ENCODE measurements around the gene PLCH2. TPM values are rescaled to one million over a fixed set of nuclear protein-coding genes. Genes with fewer than 3 reads are reported as not detected.

The PLCH2 gene
- total RNA-seq, 1 experiment from 2014 or later = not detected

- ChIA-PET CTCF (no interaction called here), POLR2A (ENCODE audit: low non-redundant PET) (no interaction called here)
- Histone ChIP-seq H3K27me3 (replicated peaks; ENCODE audit: insufficient read depth, low read depth, low read length, poor library complexity) (peaks cover 57% of the 10 kb centered on the region), H3K4me3 (ENCODE audit: low read depth, low read length, poor library complexity, severe bottlenecking) (no peak overlapping the region), H3K4me1 (ENCODE audit: insufficient read depth, low read length, poor library complexity, severe bottlenecking) (no peaks in the 10 kb centered on the region), H3K27ac (ENCODE audit: low read depth, low read length, poor library complexity, severe bottlenecking) (no peak overlapping the region), H3K36me3 (ENCODE audit: insufficient read depth, low read length, poor library complexity, severe bottlenecking) (no peaks in the 10 kb centered on the region), H3K9me3 (ENCODE audit: low read depth, low read length, poor library complexity, severe bottlenecking) (no peaks in the 10 kb centered on the region)
- TF ChIP-seq CTCF (conservative IDR thresholded peaks at IDR 0.05; ENCODE audit: low read depth, low read length) = no peak
- TF ChIP-seq EZH2 (IDR thresholded peaks at IDR 0.05; ENCODE audit: borderline replicate concordance, low read depth, low read length, poor library complexity, severe bottlenecking) = no peak
- BruUV-seq (replicated peaks) = no TSS peak
- DNase-seq (ENCODE audit: low spot score) = peak; percentile 29
- intact Hi-C loops (cut with micrococcal nuclease; ENCODE audit: unreplicated experiment) = no loop called here
Measured at GRCh38 chr1:2462819-2463218, 13.3 kb upstream of the PLCH2 start.

- peak; percentile 48 for TF ChIP-seq EZH2 (IDR thresholded peaks at IDR 0.05; ENCODE audit: borderline replicate concordance, low read depth, low read length, poor library complexity, severe bottlenecking)
- no peak for TF ChIP-seq CTCF (conservative IDR thresholded peaks at IDR 0.05; ENCODE audit: low read depth, low read length)
- no peak overlapping the region for H3K4me3 ChIP-seq (ENCODE audit: low read depth, low read length, poor library complexity, severe bottlenecking)
- no peaks in the 10 kb centered on the region for H3K9me3 ChIP-seq (ENCODE audit: low read depth, low read length, poor library complexity, severe bottlenecking)
- intact Hi-C loops (cut with micrococcal nuclease; ENCODE audit: unreplicated experiment) = no loop called here
- H3K27ac ChIP-seq (ENCODE audit: low read depth, low read length, poor library complexity, severe bottlenecking) = no peak overlapping the region
- ChIA-PET CTCF (no interaction called here), POLR2A (ENCODE audit: low non-redundant PET) (no interaction called here)
- DNase-seq (ENCODE audit: low spot score) = no peak
- peaks cover 60% of the 10 kb centered on the region for H3K27me3 ChIP-seq (replicated peaks; ENCODE audit: insufficient read depth, low read depth, low read length, poor library complexity)
- no TSS peak for BruUV-seq (replicated peaks)
- no peaks in the 10 kb centered on the region for H3K36me3 ChIP-seq (ENCODE audit: insufficient read depth, low read length, poor library complexity, severe bottlenecking)
- no peaks in the 10 kb centered on the region for H3K4me1 ChIP-seq (ENCODE audit: insufficient read depth, low read length, poor library complexity, severe bottlenecking)
Measured at GRCh38 chr1:2463396-2463795, 12.7 kb upstream of the PLCH2 start.

GRCh38 chr1:2465371-2466269 is 10.5 kb upstream of the PLCH2 start:
- H3K9me3 ChIP-seq (ENCODE audit: low read depth, low read length, poor library complexity, severe bottlenecking) = no peaks in the 10 kb centered on the region
- peaks cover 78% of the 10 kb centered on the region for H3K27me3 ChIP-seq (replicated peaks; ENCODE audit: insufficient read depth, low read depth, low read length, poor library complexity)
- ChIA-PET CTCF (no interaction called here), POLR2A (ENCODE audit: low non-redundant PET) (no interaction called here)
- DNase-seq (ENCODE audit: low spot score) = no peak
- no peak overlapping the region for H3K27ac ChIP-seq (ENCODE audit: low read depth, low read length, poor library complexity, severe bottlenecking)
- intact Hi-C loops (cut with micrococcal nuclease; ENCODE audit: unreplicated experiment) = no loop called here
- no TSS peak for BruUV-seq (replicated peaks)
- peak; percentile 30 for TF ChIP-seq EZH2 (IDR thresholded peaks at IDR 0.05; ENCODE audit: borderline replicate concordance, low read depth, low read length, poor library complexity, severe bottlenecking)
- no peak for TF ChIP-seq CTCF (conservative IDR thresholded peaks at IDR 0.05; ENCODE audit: low read depth, low read length)
- no peaks in the 10 kb centered on the region for H3K4me1 ChIP-seq (ENCODE audit: insufficient read depth, low read length, poor library complexity, severe bottlenecking)
- H3K36me3 ChIP-seq (ENCODE audit: insufficient read depth, low read length, poor library complexity, severe bottlenecking) = no peaks in the 10 kb centered on the region
- no peak overlapping the region for H3K4me3 ChIP-seq (ENCODE audit: low read depth, low read length, poor library complexity, severe bottlenecking)

Measured in A673 (cell line).